Measurements from ENCODE around the gene TBXA2R. TPM values are rescaled to one million over a fixed set of nuclear protein-coding genes. Genes with fewer than 3 reads are reported as not detected.

The TBXA2R gene
- total and polyA plus RNA-seq, 2 of the 4 experiments (the other 2 are of a cell fraction) = 0.36 to 2.3 TPM

DNA sequence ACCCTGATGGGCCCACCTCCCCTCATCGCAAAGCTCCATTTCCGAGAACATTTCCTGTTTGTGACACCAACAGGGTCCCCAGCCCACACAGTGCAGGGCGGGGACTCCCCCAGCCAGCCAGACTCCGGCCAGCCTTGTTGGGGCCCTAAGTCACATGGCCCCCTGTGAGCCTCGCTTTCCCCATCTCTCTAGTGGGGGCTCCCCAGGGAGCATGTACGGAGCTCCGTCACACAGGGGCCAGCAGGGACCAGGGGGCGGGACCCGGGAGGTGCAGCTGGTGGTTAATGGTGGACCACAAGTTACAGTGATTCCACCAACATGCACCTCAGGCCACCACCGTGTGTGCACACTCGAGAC lies 1.7 kb downstream of the TBXA2R start:
- in situ Hi-C loops (cut with MboI; ENCODE audit: low sequenced_read_pairs) (loop anchor here (25.0 kb wide), 1 partner anchor 293 kb away; no protein-coding TSS in a partner anchor), intact Hi-C loops (cut with micrococcal nuclease) (no loop called here), dilution Hi-C loops (cut with HindIII; ENCODE audit: low sequenced_read_pairs, unreplicated experiment) (no loop called here)
- no peak overlapping the region for H4K91ac ChIP-seq (ENCODE audit: insufficient read depth, low read depth, low read length)
- no peak overlapping the region for H2BK120ac ChIP-seq (ENCODE audit: low read depth, low read length)
- no peaks in the 10 kb centered on the region for H3K27me3 ChIP-seq (ENCODE audit: control insufficient read depth, insufficient read depth, low read length)
- no peak overlapping the region for H2BK5ac ChIP-seq (ENCODE audit: low read depth, low read length, poor library complexity, severe bottlenecking)
- no TSS peak for BruUV-seq (replicated peaks)
- no peak overlapping the region for H3K27ac ChIP-seq (ENCODE audit: insufficient read depth, low read length)
- no peak overlapping the region for H2BK20ac ChIP-seq (ENCODE audit: low read depth, low read length)
- H3K23ac ChIP-seq (ENCODE audit: low read depth, low read length) = peak overlapping the region; percentile 11; the same call in 1 of the 2 replicates
- no peak overlapping the region for H4K5ac ChIP-seq (ENCODE audit: low read depth, low read length)
- H3K4ac ChIP-seq (ENCODE audit: low read depth, low read length) = no peak overlapping the region
- TF ChIP-seq FOS (IDR thresholded peaks at IDR 0.05; ENCODE audit: low read depth, low read length) (no peak), RFX5 (IDR thresholded peaks at IDR 0.05; ENCODE audit: low read depth, low read length) (no peak)
- no peak for ATAC-seq (ENCODE audit: low read depth)
- DNase-seq = no peak
- ChIA-PET POLR2A (ENCODE audit: unreplicated experiment) (no interaction called here), CTCF (no interaction called here)
- H3K4me3 ChIP-seq (ENCODE audit: insufficient read depth, low read depth, low read length) = no peak overlapping the region
- 0 out of 2 replicates have a peak overlapping the region, but pooled peaks have one; percentile 42 for H2AK5ac ChIP-seq (ENCODE audit: low read depth, low read length)
- no peak overlapping the region for H3K18ac ChIP-seq (ENCODE audit: low read depth, low read length)
- H3K4me1 ChIP-seq (ENCODE audit: control insufficient read depth, insufficient read depth, low read length) = peaks cover 11% of the 10 kb centered on the region
- peaks cover 7 to 17% of the 10 kb centered on the region in 2 experiments for H3K79me1 ChIP-seq (ENCODE audit: low read depth in 1 of 2, low read length in 2 of 2)
- no CpG with 5 or more reads among the region's 11 CpGs for WGBS, 2 experiments (ENCODE audit: extremely low coverage in 2 of 2, insufficient read length in 1 of 2)
- H4K8ac ChIP-seq (ENCODE audit: low read depth in 2 of 2, low read length in 2 of 2) = no peak overlapping the region
- H4K20me1 ChIP-seq (ENCODE audit: insufficient read depth, low read length) = no peaks in the 10 kb centered on the region
- no peak overlapping the region for H3K56ac ChIP-seq (ENCODE audit: extremely low read depth, insufficient read depth, low read length)
- H2BK15ac ChIP-seq (ENCODE audit: low read depth, low read length) = no peak overlapping the region
- H3K9me3 ChIP-seq (ENCODE audit: control insufficient read depth, insufficient read depth, low read length) = no peaks in the 10 kb centered on the region
- no peaks in the 10 kb centered on the region; the same call in 1 of the 2 replicates for H3K36me3 ChIP-seq (ENCODE audit: control insufficient read depth, insufficient read depth, low read length)
- no peak overlapping the region for H3K14ac ChIP-seq (replicated peaks; ENCODE audit: low read depth, low read length)
- H3K9ac ChIP-seq (ENCODE audit: low read depth, low read length) = no peak overlapping the region
- 0 out of 2 replicates have a peak, but pooled peaks cover 6% of the 10 kb centered on the region for H3K9me1 ChIP-seq (ENCODE audit: insufficient read depth, low read length)
- H2AFZ ChIP-seq (replicated peaks; ENCODE audit: low read length, poor library complexity) = peak overlapping the region; percentile 9
- no peak overlapping the region for H3K4me2 ChIP-seq (ENCODE audit: low read depth, low read length)
- H2AK9ac ChIP-seq (replicated peaks; ENCODE audit: low read depth, low read length, poor library complexity) = no peak overlapping the region
